ENCODE data around the gene SFI1.

Gene SFI1

GRCh38 chr22:31603081-31603525 lies 106.8 kb downstream of the SFI1 start:
- DNase-seq = no peak

DNA sequence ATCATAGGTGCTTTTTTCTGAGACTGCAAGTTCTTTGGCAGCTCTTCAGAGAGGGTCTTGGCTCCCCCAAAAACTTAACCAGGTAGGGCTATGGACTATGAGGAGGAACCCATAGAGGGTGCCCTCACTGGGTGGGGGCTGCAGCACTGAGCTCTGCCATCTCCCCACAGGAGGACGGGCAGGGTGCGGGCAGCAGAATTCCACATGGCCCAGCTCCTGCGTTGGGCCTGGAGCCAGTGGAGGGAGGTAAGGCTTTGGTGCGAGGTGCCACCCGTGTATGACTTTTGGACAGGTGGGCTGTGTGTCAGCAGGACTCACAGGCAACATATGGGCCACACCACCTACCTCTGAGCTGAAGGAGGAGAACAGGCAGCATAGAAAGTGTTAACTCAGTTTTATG lies 107.2 kb downstream of the SFI1 start:
- DNase-seq = no peak

DNA sequence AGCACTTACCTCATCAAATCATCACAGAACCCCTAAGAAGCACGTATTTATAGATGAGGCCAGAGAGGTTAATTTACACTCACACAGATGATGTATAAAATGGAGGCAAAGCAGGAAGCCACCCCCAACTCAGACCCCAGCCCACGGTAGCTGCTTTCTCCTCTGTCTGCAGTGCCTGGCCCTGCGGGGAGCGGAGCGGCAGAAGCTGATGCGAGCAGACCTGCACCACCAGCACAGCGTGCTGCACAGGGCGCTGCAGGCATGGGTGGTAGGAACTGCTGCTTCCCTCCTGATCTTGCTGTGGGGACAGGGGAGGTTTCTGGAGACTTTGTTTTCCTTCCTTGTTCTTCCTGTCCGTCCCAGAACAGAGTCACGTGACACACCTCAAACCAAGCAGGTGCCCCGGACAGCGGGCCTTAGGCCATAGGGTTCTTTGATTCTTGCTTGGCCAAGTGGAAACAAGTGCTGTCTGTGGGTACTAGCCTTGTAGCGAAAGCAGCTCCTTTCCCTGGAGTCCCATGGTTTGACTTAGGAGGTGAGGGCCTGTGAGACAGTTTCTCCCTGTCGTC lies 107.9 kb downstream of the SFI1 start:
- DNase-seq = no peak

GRCh38 chr22:31604746-31605705 lies 108.7 kb downstream of the SFI1 start:
- DNase-seq = no peak

DNA sequence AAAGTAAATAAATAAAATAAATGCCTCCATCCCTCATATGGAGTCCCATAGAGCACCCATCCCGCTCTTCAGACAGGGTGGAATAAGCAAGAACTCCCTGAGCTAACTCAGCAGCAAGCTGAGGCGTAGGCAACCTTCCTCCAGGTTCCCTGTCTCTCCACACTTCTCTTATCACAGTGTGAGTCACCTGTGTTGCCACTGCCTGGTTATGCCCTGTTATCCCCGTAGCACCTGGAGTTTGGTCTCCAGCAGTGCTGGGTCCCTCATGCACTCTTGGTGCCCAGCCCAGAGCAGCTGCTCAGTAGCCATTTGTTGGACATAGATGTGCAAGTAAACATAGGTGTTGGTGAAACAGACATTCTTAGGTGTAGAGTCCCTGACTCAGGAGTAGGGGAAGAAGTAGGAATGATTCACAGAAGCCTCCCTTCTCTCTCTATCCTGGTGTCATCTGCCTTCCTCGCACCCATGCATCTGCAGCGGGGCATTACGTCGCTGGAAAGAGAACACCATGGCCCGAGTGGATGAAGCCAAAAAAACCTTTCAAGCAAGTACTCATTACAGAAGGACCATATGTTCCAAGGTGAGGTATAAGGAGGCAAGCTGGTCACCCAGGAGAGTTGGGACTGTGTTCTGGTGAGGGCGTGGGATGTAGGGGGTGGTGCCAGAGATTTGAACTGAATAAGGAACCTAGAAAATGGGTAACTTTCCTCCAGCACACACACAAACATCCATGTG lies 109.7 kb downstream of the SFI1 start:
- no peak for DNase-seq

GRCh38 chr22:31607696-31608095 lies 111.4 kb downstream of the SFI1 start:
- DNase-seq = no peak

GRCh38 chr22:31609716-31610115 lies 113.4 kb downstream of the SFI1 start:
- no peak for DNase-seq

GRCh38 chr22:31610611-31611010 lies 114.3 kb downstream of the SFI1 start:
- DNase-seq = no peak

GRCh38 chr22:31611061-31611760 lies 114.9 kb downstream of the SFI1 start:
- DNase-seq = no peak

DNA sequence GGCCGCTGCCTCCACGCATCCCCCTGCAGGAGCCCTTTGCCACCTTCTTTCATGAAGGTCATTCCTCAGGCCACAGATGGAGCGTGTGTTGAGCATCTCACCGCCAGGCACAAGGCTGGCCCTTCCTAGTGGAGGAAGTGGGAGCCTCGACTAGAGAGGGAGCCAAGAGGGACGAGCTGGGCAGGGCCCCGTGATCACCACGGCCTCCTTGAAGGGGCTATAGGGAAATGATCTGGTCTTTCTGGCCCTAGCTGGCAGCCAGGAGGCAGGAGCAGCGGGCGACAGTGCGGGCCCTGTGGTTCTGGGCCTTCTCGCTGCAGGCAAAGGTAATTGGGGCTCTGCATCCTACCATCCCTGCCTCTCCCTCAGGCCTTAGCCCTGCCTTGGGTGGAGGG lies 116.6 kb downstream of the SFI1 start:
- no peak for DNase-seq

DNA sequence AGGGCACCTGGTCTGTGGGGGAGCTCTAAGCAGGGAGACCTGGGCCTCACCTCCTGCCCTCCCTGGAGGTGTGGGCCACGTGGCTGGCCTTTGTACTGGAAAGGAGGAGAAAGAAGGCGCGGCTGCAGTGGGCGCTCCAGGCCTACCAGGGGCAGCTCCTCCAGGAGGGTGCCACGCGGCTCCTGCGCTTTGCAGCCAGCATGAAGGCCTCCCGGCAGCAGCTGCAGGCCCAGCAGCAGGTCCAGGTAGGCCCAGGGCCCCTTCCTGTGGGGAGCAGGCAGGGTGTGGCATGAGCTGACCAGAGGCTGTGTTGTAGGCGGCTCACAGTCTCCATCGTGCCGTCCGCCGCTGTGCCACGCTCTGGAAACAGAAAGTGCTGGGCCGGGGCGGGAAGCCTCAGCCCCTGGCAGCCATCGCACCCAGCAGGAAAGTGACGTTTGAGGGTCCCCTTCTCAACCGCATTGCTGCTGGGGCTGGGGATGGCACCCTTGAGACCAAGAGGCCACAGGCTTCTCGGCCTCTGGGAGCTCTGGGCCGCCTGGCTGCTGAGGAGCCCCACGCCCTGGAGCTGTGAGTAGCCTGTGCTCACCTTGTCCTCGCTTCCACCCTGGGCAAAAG lies 117.1 kb downstream of the SFI1 start:
- DNase-seq = no peak

DNA sequence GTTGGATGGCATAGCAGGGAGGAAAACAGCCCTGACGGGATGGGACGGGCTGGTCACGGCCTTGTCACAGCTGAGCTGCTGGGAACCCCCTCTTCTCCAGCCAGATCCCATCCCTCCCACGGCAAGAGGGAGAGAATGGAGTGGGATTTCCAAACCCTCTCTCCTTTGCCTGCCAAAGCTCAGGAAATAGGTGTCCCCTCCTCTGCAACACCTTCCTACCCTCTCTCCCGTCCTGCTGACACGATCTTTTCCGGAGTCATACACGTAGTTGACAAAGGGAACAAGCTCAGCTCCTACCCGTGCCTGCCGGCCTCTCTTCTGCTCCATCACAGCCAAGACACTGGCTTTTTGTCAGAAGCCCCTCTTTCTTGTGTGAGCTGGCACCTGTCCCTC lies 117.6 kb downstream of the SFI1 start:
- DNase-seq = no peak

DNA sequence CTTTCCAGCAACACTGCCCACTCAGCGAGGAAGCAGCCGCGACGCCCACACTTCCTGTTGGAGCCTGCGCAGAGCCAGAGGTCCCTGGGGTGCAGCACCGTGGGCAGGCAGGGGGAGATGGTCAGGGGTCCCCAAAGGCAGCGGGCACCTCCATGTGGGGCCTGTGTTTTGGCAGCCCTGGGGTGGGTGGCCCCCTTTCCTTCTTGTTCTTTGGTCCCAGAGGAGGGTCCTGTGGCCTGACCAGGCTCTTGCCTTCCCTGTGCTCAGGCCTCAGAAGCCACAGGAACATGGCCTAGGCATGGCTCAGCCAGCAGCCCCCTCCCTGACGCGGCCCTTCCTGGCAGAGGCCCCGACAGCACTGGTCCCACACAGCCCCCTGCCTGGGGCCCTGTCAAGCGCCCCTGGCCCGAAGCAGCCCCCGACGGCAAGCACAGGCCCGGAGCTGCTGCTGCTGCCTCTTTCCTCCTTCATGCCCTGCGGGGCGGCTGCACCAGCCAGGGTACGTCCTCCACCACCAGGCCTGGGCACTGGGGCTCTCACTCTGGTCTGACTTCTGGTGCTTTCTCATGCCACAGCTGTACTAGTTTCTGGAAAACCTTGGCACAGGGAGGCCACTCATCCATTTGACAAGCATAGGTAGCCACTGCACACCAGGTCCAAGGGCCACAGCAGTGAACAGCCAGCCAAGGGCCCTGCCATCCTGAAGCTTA lies 118.6 kb downstream of the SFI1 start:
- DNase-seq = no peak

GRCh38 chr22:31615491-31615860 lies 119.1 kb downstream of the SFI1 start:
- DNase-seq = no peak

DNA sequence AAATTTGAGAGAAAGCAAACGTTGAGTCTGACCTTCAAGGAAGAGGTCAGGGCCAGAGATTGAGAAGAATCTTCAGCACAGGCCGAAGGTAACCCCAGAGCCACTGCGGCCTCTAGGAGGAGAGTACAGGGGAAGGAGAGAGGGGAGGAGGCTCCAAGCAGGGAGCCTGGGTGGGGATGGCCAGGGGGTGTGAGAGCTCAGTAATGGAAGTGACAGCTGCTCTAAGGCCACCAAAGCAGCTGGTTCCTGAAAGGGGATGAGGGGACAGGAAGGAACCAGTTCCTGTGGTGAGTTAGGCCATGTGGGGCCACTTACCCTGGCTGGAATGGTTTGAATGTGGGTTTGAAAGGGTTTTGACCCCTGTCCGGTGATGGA lies 119.6 kb downstream of the SFI1 start:
- DNase-seq = no peak

DNA sequence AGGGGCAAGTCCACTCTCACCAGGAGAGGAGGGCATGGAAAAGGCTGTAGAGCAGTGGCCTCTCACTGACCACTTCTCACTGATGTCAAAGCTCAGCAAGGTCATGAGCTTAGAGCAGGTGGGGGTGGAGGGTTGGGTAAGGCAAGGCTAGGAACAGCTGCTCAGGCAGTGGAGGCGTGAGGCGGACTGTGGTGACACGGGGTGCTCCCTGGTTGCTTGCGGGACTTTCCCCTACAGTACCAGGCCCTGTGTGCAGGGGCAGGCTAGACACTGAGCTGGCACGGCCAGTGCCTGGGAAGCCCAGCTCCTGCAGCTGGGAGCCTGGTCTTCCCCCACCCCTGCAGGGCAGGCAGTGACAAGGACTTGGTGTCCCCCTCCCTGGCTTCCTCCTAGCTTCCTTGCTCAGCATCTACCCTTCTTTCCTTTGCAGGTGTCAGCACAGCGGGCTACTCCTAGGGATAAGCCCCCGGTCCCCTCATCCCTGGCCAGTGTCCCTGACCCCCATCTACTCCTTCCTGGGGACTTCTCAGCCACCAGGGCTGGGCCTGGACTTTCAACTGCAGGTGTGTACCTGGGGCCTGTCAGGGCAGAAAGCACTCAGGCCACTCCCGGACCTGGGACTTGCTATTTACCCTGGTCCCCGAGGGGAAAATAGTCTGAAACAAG lies 120.1 kb downstream of the SFI1 start:
- no peak for DNase-seq

DNA sequence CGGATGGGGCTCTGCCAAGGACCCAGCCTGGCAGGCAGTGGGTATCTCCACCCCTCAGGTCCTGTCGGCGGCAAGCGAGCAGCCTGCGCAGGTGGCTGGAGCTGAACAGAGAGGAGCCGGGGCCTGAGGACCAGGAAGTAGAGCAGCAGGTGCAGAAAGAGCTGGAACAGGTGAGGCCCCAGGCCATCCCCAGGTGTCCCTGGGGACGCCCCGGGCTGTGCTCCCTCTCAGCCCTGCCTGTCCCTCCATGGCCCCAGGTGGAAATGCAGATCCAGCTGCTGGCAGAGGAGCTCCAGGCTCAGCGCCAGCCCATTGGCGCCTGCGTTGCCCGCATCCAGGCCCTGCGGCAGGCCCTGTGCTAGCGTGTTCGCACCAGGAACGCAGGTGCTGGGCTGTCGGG lies 121.7 kb downstream of the SFI1 start:
- no peak for DNase-seq

DNA sequence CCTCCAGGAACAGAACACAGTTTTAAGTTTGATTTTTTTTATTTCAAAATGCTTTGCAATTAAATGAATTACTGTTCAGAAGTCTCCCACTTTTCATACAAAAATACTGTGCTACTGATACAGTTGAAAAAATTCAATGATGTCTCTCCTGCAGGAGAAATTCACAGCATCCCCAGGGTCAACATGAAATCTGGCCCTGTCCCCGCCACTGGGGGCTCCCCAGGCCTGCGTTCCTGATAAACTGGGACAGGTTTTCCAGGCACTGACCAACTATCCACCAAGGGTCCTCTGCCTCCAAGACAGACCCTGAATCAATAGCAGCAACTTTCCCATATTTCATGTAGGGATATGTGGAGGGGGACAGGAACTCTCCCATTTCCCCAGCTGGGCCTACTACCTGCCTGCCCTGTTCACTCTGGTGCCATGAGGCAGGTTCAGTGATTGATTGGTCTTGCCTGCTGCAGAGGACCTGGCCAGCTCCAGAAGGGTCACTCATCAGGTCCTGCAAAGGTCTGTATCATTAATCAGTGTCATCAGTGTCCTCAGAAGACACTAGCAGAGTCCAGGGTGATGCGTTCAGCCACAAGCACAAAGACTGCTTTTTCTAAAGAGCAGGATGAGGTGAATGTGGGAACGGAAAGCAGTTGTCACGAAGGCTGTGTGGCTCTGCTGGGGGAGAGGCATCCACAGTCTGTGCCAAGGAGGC lies 122.3 kb downstream of the SFI1 start:
- DNase-seq = no peak

DNA sequence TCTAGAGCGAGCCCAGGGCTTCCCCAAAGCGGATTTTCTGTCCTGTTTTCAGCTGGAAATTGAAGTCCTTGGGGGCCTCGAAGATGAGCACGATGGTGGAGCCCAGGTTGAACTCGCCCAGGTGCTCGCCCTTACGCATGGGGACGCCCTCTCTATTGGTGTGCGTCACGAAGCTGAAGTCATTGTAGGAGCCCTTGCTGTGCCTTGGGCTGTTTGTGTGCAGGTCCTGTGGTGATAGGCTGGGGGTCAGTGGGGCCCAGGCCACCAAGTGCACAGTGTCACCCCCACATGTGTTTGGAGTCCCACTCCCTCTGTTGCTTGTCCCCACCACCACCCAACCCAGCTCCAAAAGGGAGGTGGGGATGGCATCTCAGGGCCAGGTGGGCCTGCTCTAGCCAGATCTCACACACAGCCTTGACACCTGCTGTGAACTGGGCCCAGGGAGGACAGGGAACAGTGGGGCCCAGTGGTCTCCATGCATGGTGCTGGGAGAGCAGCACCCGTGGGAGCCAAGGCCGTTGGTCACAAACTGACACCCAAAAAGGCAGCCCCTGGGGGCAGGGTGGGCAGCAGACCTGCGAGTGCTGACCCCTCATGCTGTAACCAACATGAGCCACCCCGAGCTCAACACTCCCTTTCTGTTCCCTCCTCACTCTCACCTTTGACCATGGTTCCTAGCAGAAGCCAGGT lies 123.4 kb downstream of the SFI1 start:
- DNase-seq = no peak

DNA sequence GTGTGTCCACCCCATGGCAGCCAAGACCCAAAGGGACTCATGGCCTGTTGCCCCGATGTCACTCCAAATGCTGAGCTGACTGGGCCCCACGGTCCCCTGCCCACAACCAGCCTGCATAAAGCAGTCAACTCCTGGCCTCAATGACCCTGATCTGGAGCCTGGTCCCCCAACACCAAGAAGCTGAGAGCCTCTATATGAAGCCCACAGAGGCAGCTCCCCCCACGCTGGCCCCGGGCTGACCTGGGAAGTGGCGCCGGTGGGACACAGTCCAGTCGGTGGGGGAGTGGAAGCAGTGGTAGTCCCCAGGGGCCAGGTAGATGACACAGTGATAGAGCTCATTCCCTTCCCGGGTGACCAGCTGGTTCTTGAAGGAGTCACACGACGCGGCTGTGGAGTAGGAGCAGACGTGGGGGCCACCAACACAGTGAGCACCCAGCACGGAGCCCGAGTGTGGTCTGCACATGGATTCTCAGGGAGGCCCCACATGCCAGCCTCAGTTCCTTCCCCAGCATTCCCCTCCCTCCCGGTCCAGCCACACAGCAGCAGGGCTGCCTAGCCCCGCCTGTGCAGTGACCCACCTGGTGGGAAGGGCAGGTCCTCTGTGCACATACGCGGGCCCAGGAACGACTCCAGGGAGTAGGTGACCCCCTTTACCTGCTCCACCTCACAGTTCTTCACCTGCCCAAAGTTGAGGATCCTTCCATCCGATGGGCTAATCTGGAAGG lies 124.6 kb downstream of the SFI1 start:
- no peak for DNase-seq
